NCI-H524 treated with DMSO at 0.1 percent for 48 hours (cell line): ENCODE measurements around the gene ELOA.
"Not testable (repeated sequence)": the region's sequence is repeated elsewhere in the genome, so short reads cannot be mapped to it uniquely, and the experiment has no call there.

Experiments used
- DNase-seq: peaks from one replicate; lab custom pipeline; 2025; lab: John Stamatoyannopoulos, UW

The ELOA gene

GRCh38 chr1:23733281-23733680, 10.0 kb upstream of the ELOA start:
- not testable (repeated sequence) for DNase-seq

GRCh38 chr1:23736437-23737134, 6.7 kb upstream of the ELOA start:
- DNase-seq = no peak

GRCh38 chr1:23741609-23742008, 1.7 kb upstream of the ELOA start:
- no peak for DNase-seq

GRCh38 chr1:23742670-23743286, 493 bp upstream of the ELOA start:
- no peak for DNase-seq

GRCh38 chr1:23745515-23745914, 2.2 kb downstream of the ELOA start:
- no peak for DNase-seq

- no peak for DNase-seq
Measured at GRCh38 chr1:23748016-23748415, 4.7 kb downstream of the ELOA start.

GRCh38 chr1:23751050-23751814, 8.0 kb downstream of the ELOA start:
- DNase-seq = no peak

GRCh38 chr1:23751815-23752200, 8.5 kb downstream of the ELOA start:
- DNase-seq = no peak

GRCh38 chr1:23752909-23753308, 9.6 kb downstream of the ELOA start:
- DNase-seq = no peak

GRCh38 chr1:23756676-23757075, 13.4 kb downstream of the ELOA start:
- no peak for DNase-seq

GRCh38 chr1:23757812-23758211, 14.5 kb downstream of the ELOA start:
- DNase-seq = no peak

- DNase-seq = no peak
Measured at GRCh38 chr1:23759277-23759676, 16.0 kb downstream of the ELOA start.

- DNase-seq = no peak
Measured at GRCh38 chr1:23763041-23763577, 19.8 kb downstream of the ELOA start.

GRCh38 chr1:23768733-23769132, 25.5 kb downstream of the ELOA start:
- no peak for DNase-seq

- DNase-seq = no peak
Measured at GRCh38 chr1:23772049-23772853, 29.0 kb downstream of the ELOA start.

GRCh38 chr1:23772854-23773242, 29.6 kb downstream of the ELOA start:
- DNase-seq = no peak

GRCh38 chr1:23774174-23774880, 31.1 kb downstream of the ELOA start:
- DNase-seq = no peak

GRCh38 chr1:23776217-23776616, 32.9 kb downstream of the ELOA start:
- no peak for DNase-seq

- peak; percentile 26 for DNase-seq
Measured at GRCh38 chr1:23777979-23778814, 34.9 kb downstream of the ELOA start, which contains the start of gene PITHD1. PITHD1 (plus strand) TSS chr1:23778418; CDS start chr1:23778516, 98 bp downstream.

- no peak for DNase-seq
Measured at GRCh38 chr1:23779826-23780371, 36.6 kb downstream of the ELOA start.
